Inflammatory macrophage treated with lipopolysaccharide for 1 hour (primary cell): ENCODE measurements around the gene OR6J1.
"Not testable (repeated sequence)": the region's sequence is repeated elsewhere in the genome, so short reads cannot be mapped to it uniquely, and the experiment has no call there.

Experiments used
- DNase-seq, 2 donors: peaks; one replicate each; pipeline ENCODE4 v3.0.0-alpha.2; 2020 to 2022

OR6J1 gene

GRCh38 chr14:22650046-22650739 lies 6.0 kb upstream of the OR6J1 start:
- DNase-seq = no peak

DNA sequence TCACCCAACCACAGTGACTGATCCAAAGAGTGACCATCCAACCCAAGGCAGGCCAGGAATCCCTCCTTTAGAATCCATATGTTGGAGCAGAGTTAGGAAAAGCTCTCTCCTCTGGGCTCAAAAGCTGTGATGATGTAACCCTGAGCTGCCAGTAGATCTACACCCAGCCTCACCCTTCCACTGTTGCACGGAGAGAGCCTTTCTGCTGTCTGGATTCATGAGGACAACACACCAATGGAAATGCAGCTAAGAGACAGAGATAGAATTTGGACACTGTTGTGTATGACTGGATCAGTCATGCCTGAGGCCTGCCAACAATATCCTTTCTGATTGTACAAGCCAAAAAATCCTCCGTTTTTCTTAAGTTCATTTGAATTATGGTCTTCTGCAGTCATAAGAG lies 4.4 kb upstream of the OR6J1 start:
- no peak for DNase-seq

GRCh38 chr14:22646570-22647254 lies 2.6 kb upstream of the OR6J1 start:
- peak; percentile 84 to 86 for DNase-seq

DNA sequence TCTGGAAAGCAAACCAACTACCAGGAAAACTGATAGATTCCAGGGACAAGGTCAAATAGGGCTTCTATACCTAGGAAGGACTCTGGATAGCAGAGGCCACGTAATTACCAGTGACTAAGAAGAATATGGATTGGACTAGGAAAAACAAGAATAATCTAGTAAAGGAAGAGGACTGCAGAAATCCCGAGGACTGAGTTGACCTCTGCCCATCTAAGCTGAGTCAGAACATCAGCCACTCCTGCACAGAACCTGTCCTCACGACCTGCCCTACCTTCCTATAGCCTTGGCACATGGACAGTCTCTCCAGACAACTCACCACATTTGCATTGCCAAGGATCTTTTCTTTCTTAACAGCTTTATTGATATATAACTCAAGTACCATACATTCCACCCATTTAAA lies 2.3 kb downstream of the OR6J1 start:
- DNase-seq = no peak

DNA sequence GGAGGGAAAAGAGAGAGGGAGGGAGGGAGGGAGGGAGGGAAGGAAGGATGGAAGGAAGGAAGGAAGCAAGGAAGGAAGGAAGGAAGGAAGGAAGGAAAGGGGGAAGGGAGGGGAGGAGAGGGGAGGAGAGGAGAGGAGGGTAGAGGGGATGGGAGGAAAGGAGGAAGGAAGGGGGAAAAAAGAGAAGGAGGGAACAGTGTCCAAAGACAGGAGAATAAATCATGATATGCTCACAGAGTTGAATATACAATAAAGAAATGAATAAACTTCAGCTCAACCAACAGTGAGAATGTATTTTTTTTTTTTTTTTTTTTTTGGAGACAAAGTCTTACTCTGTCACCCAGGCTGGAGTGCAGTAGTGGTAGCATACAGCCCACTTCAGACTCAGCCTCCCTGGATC lies 4.0 kb downstream of the OR6J1 start:
- DNase-seq = no peak

- not testable (repeated sequence) for DNase-seq
Measured at GRCh38 chr14:22635980-22636379, 8.2 kb downstream of the OR6J1 start.

DNA sequence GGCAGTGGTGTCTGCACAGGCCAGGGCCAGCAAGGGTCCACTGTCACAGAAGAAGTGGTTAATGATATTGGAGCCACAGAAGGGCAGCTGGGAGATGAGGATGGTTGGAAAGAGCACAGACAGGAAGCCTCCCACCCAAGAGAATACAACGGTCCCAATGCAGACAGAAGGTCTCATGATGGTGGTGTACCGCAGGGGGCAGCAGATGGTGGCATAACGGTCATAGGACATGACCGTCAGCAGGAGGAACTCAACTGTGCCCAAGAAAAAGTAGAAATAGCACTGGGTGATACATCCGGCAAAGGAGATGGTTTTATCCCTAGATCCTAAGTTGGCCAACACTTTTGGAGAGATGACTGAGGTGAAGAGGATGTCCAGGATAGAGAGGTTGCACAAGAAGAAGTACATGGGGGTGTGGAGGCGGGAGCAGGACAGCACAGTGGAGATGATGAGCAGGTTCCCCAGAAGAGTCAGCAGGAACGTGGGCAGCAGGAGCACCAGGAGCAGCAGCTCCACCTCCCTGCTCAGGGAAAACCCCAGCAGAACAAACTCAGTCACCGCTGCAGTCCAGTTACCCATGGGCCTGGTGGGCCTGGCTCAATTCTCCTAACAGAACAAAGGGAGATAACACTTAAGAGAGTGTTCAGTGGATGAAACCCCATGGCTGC lies 9.8 kb downstream of the OR6J1 start:
- peak; percentile 18 to 74 for DNase-seq

GRCh38 chr14:22630486-22630885 lies 13.7 kb downstream of the OR6J1 start:
- no peak for DNase-seq

GRCh38 chr14:22630066-22630465 lies 14.1 kb downstream of the OR6J1 start:
- no peak for DNase-seq

DNA sequence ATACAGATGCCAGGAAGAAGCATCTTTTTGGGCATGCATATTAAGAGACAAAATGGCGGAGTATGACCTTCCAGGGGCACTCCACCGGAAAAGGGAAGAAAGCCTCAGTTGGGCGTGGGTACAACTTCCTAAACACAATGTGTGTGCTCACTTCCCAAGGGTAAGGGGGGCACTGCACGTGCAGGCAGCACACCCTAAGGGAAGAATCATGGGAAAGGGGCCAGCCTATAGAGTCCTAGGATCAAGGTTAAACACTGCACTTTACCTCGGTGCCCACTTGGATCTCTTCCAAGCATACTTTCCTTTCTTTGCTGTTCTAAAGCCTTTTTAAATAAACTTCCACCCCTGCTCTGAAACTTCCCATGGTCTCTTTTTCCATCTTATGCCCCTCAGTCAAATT lies 14.8 kb downstream of the OR6J1 start:
- no peak for DNase-seq

DNA sequence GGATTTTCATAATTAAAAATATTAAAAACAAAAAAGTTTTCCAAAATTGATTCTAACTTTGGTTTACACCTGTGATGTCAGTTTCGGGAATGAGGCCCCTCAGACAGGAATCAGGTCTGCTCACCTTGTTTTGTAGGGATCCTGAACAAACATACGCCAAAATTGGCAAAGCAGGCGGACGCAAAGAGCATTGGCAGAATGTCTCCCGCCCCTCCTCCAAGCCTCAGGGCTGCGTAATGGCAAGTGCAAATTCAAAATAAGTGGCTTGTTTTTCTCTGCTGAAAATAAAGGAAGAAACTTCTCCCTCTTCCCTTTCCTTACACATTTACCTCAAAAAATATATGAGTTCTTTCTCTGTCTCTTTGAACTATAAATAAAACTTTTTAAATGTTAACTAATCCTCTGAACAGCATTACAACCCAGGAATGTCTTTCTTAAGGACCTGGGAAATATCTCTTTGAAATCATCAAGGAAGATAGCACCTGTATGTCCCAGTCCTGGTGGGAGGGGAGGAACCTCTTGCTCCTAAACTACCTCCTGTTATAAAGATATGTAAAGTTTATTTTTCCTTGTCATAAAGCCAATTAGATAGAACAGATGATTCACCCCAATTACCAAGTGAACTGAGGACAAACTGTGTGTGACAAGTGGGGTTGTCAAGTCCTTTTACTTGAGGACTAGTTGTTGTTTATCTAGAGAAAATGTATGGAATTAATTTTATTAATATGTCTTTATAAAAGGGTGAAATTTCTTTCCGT lies 16.5 kb downstream of the OR6J1 start:
- no peak for DNase-seq

DNA sequence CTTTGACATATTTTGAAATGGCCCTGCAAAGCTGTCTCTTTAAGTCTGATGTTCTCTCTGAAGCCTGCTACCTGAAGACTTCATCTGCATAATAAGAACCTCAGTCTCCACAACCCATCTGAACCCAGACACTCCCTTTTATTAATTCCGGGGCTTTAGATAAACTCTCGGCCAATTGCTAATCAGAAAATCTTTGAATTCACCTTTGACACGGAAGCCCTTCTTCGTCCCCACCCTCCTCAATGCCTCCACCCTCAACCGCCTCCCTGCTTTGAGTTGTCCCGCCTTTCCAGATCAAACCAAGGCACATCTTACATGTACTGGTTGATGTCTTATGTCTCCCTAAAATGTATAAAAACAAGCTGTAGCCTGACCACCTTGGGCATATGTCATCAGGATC lies 17.6 kb downstream of the OR6J1 start:
- DNase-seq = no peak

- DNase-seq = peak in 1 of 2 donors; percentile 25
Measured at GRCh38 chr14:22623047-22623446, 21.1 kb downstream of the OR6J1 start.

GRCh38 chr14:22622255-22622654 lies 21.9 kb downstream of the OR6J1 start:
- no peak for DNase-seq

- DNase-seq = not testable (repeated sequence)
Measured at GRCh38 chr14:22615765-22616164, 28.4 kb downstream of the OR6J1 start.

DNA sequence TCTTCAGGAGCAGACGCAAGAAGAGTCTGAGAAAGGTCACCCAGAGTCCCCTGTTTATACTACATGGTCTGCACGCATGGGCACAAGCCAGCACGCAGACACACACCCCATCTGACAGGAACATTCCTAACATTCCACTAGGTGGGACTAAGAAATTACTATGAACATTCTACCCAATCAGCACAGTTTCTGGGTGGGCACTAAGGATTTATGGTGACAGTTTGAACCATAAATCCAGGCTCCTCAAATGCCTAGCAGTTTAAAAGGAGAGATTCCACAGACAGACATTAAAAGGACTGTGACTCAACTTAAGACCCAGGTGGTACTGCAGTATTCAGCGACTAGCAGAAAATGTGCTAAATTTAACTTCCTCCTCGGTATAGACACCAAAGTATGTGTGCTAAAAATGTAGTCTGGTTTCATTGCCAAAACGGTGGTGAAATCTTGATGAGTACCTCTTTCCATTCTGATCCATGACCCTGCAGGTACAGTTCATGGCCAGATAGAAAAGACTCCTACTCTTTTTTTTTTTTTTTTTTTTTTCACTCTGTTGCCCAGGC lies 29.8 kb downstream of the OR6J1 start:
- DNase-seq = no peak

GRCh38 chr14:22613736-22614239 lies 30.4 kb downstream of the OR6J1 start:
- no peak for DNase-seq

- DNase-seq = no peak
Measured at GRCh38 chr14:22613106-22613695, 31.0 kb downstream of the OR6J1 start.

DNA sequence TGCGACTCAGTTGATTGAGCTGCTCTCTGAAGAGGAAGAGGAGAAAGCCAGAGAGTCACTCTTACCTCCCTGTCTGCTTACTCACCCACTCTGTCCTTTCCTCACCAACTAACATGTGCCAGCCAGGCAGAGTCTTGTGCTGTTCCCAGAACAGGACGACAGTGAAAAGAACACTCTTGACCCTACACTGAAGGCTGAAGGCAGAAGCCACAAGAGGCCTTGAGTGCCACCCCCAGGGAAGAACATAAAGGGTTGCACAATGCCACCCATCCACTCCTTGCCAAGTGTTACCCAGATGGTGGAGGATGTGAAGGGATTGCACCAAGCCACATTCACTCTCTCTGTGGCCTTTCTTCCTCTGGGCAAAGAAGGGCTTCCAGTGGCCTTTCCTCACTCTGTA lies 33.2 kb downstream of the OR6J1 start:
- DNase-seq = no peak

GRCh38 chr14:22607291-22607690 lies 36.9 kb downstream of the OR6J1 start:
- DNase-seq = no peak

DNA sequence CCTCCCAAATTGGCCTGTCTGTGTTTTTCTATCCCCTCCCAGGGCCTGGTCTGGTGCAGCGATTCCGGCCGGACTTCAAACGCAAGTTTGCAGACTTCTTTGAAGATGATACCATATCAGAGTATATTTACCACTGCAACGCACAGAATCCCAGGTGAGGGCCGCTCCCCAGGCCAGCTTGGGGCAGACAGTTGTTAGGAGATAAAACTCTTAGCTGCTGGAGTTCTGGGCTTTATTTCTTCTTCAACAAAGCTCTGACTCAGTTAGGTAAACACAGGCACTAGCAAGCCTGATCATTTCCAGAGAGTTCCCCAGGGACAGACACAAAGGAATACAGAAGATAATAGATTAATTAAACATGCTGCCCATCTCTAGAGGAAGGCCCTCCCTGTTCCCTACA lies 37.8 kb downstream of the OR6J1 start:
- DNase-seq = no peak

DNA sequence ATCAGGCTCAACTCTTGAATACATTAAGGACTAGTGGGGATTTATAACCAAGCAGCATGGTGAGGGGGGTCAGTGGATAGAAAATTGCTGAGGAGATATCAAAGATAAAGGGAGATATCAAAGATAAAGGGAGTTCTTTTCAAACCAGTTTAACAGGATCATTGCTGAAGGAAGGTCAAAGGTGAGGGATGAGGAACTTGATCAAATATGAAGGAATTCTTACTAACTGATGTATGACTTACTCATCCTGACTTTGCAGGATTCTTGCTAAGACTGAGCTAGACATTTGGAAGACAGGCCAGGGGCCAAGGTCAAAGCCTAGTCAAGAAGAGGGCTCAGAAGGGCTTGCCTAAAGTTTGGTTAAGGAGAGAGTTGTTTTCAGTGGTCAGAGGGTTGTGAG lies 41.3 kb downstream of the OR6J1 start:
- no peak for DNase-seq
